HG03558 (cell line): ENCODE measurements around the gene COL16A1.
"Not testable (repeated sequence)": the region's sequence is repeated elsewhere in the genome, so short reads cannot be mapped to it uniquely, and the experiment has no call there.

Experiments
- ATAC-seq: cut with Tn5 transposase; IDR thresholded peaks from one replicate; pipeline ENCODE4 v1.9.1; 2021; ENCODE audit warnings: moderate number of reproducible peaks; ENCODE audit not compliant: unreplicated experiment; ENCODE audit errors: extremely low read depth

The COL16A1 gene

GRCh38 chr1:31707711-31708110 lies 3.9 kb upstream of the COL16A1 start:
- ATAC-seq: no peak

DNA sequence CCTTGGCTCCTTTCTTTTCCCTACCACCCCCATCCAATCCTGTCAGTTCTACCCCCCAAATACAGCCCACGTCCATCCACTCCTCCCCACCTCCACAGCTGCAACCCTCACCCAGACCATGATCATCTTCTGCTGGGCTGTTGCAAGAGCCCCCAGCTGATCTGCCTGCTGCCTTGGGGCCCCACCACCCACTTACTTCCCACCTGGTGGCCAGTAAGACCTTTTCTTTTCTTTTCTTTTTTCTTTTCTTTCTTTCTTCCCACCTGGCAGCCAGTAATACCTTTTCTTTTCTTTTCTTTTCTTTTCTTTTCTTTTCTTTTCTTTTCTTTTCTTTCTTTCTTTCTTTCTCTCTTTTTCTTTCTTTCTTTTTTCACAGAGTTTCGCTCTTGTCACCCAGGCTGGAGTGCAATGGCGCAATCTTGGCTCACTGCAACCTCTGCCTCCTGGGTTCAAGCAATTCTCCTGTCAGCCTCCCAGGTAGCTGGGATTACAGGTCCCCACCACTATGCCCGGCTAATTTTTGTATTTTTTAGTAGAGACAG lies 3.3 kb upstream of the COL16A1 start:
- not testable (repeated sequence) for ATAC-seq

- no peak for ATAC-seq
Measured at GRCh38 chr1:31706384-31707058, 2.7 kb upstream of the COL16A1 start.

- ATAC-seq: no peak
Measured at GRCh38 chr1:31705080-31705866, 1.5 kb upstream of the COL16A1 start.

DNA sequence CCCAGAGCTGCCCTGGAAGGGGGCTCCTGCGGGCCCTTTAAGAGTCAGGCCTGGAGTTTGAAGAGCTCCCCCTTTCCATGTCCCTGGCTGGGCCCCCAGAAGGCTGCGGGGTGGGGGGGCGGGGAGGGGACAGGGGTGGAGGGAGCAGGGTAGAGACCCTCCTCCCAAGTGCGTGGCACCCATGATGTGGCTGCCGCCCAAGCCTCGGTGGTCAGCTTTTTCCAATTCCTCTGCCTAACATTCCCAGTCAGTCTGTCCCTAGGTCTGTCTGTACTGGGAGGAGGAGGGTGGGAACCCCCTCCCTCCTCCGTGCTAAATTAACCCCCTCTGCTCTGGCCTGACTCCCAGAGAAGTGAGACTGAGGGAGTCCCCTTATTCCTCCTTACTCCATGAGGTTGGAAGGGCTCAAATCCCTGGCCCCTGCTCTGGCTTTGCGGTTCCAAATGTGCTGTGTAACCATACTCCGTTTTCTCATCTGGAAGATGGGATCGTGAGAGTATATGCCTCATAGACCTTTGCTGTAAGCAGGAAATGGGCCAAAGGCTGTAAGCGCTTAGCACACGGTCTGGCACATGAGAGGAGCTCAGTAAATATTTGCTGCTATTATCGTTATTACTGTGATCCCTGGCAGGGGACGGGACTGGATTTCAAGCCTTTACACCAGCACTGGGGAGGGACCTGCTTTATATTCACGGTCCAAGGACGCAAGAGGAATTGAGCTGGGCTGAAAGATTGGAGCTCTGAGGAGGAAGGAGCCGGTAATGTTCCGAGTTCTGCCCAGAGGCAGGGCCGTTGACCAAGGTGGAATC lies 658 bp upstream of the COL16A1 start:
- no peak for ATAC-seq

DNA sequence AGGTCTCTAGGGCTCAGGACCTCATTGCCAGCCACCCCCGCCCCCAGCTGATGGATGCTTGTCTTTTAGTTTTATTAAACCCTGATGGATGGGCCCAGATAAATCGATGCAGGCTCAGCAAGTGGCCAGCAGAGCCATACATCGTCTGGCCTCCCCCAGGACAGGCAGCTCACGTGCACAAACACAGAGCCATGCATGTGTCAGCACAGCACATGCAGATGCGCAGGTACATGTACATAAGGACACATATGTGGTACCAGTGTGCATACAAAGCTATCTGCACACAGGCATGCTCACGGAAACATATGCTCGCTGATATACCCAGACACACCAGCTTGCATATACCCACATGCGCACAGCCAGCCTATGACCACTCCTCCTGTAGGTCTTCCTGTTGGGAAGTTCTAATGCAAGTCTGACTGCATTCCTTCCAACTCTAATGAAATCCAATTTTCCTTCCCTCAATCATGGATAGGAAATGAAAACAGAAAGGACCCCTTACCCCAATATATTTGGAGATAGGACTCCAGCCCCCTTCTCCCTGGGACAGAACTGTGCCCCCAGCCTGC lies 897 bp downstream of the COL16A1 start:
- ATAC-seq: no peak

DNA sequence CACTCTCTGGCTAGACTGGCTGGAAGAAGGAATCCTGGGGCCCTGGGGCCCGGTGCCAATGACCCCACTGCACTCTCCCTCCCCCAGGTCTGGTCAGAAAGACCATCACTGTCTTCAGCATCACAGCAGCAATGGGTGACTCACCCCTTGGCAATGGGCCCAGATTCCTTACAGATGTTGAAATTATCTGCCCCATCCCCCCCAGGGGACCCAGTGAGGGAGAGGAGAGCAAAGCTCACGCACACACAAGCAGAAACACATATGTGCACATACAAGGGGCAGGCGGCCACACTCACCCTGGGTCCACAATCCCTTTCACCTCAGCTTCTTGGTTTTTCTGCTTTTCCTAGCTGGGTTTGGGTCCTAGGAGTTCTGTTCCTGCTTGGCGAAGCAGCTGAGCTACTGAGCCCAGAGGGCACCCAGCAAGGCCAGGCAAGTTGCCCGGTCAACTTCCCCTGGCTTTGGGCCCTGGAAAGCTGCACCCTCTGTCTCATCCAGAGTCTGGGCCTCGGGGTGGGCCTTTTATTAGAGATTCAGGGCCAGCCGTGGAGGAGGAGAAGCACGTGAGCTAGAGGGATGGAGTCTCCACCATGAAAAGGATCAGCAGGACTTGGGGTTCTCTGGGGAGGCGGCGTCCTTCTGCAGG lies 2.6 kb downstream of the COL16A1 start:
- no peak for ATAC-seq

GRCh38 chr1:31700468-31701090 lies 3.2 kb downstream of the COL16A1 start:
- ATAC-seq: no peak

GRCh38 chr1:31699341-31699891 lies 4.4 kb downstream of the COL16A1 start:
- no peak for ATAC-seq

- ATAC-seq: no peak
Measured at GRCh38 chr1:31697369-31697984, 6.3 kb downstream of the COL16A1 start.

DNA sequence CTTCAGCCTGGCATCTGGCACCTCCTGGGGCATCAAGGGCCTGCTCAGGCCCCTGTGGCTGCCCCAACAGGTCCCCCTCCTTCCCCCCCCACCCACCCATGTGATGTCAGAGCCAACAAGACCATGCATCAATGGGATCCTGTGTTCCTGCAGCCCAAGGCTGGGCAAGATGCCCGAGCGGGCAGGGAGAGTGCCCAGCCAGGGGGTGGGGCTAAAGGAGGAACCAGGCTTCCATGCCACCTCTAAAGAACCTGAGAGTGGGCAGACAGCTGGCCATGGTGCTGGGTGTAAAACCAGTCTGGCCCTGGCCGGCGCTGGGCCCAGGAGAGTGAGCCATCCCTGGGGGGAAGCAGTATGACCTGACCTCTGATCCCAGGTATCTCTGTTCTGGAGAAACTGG lies 7.6 kb downstream of the COL16A1 start:
- no peak for ATAC-seq

GRCh38 chr1:31695327-31695726 lies 8.5 kb downstream of the COL16A1 start:
- ATAC-seq: no peak

DNA sequence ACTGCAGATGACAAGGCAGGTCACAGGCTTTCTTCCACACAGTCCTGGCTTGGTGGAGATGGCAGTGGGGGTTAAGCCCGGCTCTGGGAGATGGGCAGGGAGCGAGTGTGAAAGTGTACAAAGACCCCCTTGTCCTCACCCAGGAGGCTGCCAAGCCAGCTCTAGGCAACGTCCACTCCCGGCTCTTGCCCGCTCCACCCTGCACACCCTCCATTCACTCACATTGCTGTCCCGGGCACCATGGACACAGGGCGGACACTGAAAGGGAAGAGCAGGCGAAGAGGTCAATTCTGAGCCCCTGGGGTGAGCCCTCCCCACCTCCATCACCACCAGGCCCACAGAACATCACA lies 8.9 kb downstream of the COL16A1 start:
- ATAC-seq: no peak

GRCh38 chr1:31694069-31694963 lies 9.5 kb downstream of the COL16A1 start:
- no peak for ATAC-seq

GRCh38 chr1:31693231-31693630 lies 10.6 kb downstream of the COL16A1 start:
- ATAC-seq: no peak

DNA sequence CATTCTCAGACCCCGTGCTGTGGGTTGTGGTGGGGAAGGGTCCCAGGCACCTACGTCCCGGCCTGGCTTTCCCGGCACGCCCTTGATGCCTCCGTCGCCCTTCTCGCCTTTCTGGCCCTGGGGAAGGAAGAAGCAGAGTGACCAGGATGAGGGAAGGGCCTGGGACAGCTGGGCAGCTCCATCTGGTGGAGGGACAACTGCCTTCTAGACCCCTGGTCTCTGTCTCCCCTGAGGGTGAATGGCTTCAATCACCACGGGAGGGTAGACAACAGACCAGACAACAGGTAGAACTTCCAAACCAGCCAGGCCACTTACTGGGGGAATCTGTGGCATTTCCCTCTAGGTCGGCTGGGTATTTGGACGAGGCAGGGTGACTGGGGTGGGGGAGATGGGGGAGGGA lies 11.9 kb downstream of the COL16A1 start:
- no peak for ATAC-seq

GRCh38 chr1:31691446-31691845 lies 12.4 kb downstream of the COL16A1 start:
- no peak for ATAC-seq

GRCh38 chr1:31690921-31691320 lies 12.9 kb downstream of the COL16A1 start:
- ATAC-seq: no peak
